NCI-H1694 treated with DMSO at 0.1 percent for 48 hours (cell line): ENCODE results near the gene ARL4D.
"Not testable (repeated sequence)": the region's sequence is repeated elsewhere in the genome, so short reads cannot be mapped to it uniquely, and the experiment has no call there.

ENCODE experiments used
- DNase-seq: peaks from one replicate; lab custom pipeline; 2025; lab: John Stamatoyannopoulos, UW

ARL4D gene, protein sequence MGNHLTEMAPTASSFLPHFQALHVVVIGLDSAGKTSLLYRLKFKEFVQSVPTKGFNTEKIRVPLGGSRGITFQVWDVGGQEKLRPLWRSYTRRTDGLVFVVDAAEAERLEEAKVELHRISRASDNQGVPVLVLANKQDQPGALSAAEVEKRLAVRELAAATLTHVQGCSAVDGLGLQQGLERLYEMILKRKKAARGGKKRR

DNA sequence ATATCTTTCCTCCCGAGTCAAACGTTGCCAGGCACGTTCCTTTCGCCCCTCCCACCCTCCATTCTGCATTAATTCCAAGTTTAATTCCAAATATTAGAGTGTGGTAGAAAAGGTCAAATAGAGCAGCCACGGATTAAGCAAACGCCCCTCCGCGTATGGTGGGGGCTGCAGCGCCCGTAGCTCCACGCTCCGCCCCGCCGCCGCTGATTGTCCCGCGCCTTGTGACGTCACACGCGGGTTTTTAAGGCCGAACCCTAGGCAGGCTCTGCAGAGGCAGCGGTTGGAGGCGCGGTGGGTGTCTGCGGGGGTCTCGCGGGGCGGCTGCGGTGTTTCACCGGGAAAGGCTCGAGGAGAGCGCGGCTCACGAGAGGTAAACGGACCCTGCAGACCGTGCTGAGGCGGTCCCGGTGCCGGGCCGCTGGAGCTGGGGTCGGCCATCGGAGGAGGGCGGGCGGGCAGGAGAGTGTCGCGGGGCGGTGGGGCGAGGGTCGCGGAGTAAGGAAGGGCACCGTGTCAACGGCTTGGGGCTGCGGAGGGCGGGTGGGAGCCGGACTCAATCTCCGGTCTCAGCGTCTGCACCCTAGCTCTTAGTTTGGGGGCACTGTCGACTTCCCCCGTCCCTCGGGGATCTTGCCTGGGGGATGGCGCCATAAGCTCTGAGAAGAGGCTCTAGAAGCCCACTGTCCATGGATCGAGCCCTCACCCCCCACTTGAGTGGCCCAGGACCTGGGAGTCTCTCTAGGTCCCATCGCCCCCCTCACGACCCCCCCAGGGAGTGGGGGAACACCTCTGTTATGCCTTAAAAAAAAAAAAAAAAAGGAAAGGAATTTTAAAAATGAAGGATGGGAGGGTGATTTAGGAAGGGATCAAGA, at the start of gene ARL4D:
Gene ARL4D (plus strand): TSS at position 270 of the 872 bp plus-strand sequence. CDS start 740 bp downstream, outside the sequence.
- peak; percentile 85 for DNase-seq

DNA sequence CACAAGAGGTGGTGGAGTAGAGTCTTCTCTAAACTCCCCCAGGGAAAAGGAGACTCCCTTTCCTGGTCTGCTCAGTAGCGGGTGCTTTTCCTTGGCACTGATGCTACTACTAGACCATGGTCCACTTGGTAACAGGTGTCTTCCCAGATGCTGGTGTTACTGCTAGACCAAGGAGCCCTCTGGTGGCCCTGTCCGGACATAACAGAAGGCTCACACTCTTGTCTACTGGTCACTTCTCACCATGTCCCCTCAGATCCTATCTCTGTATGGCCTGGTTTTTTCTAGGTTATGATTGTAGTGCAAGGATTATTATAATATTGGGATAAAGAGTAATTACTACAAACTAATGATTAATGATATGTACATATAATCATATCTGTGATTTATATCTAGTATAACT, 49.7 kb upstream of the ARL4D start:
- no peak for DNase-seq

DNA sequence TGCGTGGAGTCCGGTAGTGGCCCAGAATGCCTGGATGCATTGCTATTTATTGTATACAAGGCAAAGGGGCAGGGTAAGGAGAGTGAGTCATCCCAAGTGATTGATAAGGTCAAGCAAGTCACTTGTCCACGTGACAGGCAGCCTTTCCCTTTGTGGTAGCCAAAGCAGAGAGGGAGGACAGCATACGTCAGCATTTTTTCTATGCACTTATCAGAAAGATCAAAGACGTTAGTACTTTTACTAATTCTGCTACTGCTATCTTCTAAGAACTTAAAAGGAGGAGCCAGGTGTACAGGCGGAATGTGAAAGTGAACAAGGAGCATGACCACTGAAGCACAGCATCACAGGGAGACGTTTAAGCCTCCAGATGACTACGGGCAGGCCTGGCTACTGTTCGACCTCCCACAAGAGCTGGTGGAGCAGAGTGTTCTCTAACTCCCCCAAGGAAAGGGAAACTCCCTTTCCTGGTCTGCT, 47.9 kb upstream of the ARL4D start:
- DNase-seq, result no peak

DNA sequence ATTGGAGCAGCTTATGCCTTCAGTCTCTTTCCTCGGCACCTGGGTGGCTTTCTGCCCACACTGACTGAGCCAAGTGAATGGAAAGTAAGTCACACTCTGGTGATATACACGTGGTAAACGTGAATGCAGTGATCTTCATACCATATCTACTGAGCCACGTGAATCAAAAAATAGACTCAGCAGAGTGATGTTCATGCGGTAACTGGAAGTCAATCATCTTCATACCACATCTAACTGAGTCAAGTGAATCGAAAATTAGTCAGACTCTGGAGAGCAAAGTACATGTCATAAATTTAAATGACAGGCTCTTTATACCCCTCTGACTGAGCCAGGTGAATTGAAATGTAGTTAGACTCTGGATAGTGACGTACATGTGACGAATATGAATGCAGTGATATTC, 47.1 kb upstream of the ARL4D start:
- no peak for DNase-seq

DNA sequence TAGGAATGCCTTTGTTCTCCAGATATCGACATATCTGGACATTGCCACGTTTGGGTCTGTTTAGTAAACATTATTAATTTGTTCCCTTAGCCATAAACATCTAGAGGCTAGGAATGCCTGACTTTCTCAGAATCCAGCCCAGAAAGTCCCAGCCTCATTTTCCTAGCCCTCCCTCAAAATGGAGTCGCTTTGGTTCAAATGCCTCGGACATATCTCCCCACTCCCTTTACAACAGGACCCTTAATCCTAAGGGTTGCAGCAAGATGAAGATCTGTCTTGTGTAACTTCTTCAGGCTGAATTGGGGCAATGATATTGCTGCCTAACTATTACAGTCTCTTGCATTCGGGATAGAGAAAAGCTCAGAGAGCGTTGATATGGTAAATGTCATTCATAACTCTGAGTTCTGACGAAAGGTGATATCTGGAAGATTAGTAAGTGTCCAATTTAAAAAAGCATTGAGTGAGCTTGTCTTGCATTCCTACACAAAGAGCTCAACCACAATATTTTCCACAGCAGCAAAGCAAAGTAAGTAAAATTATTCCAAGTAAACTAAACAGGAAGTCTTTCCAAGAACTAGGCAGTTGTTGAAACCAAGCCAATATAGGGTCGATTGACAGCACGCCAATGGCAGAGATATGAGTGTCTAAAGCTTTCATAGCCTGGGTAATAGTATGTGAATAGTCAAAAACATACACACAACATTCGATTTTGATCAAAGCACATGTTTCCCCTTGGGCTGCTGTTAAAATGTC, 46.0 kb upstream of the ARL4D start:
- no peak for DNase-seq

DNA sequence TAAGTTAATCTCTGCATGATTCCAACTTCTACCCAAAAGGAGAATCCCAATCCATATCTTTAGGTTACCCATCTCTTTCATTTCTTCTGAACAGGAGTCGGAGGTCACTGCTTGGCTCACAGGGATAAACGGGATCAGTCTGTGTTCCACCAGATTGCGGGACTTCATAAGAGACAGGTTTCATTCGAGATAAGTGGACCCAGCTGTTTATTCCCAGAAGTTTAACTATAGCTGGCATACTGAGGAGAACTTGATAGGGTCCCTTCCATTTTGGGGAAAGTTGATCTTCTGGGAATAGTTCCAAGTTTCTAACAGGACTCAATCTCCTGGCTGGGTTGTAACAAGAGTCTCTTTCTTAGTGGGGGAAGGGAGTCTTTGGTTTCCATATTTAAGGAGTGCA, 45.4 kb upstream of the ARL4D start:
- DNase-seq, result no peak

DNA sequence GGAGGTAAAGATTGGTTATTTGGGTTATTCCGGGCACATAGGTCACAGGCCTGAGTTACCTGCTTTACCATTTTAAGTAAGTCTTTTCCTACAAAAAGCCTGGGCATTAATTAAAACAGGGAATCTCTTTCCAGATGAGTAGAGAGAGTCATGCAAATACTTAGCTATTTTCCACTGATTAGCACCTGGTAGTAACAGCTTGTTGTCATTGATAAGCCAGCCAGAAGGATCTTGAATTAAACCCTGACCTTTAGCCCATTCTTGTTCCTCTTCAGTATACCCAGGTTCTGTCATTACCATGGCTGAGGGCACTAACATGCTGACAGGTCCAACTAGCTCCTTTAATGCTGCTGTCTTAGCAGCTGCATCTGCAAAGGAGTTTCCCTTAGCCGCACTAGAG, 44.4 kb upstream of the ARL4D start:
- DNase-seq, result no peak

DNA sequence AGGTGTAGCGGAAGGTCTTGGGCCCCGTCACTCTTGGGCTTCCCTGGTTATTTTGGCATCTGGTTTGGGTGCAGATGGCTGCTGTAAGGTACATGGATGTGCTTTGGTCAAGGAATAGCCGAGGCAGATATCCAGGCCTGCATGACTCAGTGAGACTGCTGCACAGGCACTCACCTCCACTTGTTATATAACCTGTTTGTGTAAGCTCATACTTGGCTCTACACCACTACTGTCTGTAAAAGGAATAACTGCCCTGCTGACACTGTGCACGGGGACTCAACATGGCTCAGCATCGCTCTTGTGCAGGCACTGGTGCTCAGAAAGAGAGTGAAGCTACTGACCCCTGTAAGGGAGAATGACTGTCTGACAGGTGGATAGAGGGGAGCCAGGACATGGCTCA, 42.3 kb upstream of the ARL4D start:
- no peak for DNase-seq

DNA sequence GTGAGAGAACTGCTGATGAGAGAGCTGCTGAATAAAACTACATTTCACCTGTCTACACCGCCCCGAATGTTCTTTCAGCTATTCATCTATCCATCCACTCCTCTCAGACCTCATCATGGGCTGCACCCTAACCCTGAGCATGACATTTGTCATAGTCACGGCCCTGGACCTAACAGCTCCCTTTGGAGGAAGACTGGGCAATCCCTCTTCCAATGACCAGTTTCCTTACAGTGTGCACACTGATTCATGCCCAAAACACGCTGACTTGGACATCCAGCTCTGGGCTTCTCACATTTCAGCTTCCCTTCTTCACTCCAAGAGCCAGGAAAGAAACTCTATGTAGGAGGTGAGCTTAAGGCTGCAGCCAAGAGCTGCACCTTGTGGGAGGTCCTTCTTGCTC, 41.8 kb upstream of the ARL4D start:
- DNase-seq, result no peak

DNA sequence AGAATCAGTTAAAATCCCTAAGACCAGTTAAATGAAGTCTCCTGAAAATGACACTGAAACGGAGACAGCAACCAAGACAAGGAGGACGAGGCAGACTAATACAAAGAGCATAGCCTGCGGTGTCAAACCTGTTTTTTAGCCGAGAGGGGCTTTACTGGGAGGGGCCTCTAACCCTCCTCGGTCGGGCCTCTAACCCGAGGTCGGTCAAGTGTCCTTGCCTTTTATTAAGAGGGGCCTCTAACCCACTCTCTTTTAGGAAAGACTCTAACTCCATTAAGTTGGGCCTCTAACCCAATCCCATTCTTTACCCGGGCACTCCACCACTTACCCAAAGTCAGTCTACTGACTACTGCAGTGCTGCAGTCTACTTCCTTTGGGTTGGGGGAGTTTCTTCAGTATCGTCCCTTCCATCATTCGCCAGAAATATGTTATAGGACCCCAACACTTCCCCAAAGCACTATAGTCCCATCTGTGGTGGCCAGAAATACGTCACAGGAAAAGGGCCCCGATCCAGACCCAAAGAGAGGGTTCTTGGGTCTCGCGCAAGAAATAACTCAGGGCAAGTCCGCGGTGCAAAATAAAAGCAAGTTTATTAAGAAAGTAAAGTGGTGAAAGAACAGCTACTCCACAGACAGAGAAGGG, 39.2 kb upstream of the ARL4D start:
- DNase-seq, result no peak

DNA sequence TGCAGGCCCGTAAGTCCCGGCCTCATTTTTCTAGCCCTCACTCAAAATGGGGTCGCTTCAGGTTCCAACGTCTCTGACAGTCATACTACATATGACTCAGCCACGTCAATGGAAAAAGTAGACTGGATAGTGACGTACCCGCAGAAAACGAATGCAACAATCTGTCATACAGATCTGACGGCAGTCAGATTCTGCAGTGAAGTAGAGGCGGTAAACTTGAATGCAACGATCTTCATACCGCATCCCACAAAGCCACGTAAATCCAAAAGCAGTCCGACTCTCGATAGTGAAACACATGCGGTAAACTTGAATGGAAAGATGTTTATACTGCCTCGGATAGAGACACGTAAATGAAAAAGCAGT, 38.4 kb upstream of the ARL4D start:
- no peak for DNase-seq

DNA sequence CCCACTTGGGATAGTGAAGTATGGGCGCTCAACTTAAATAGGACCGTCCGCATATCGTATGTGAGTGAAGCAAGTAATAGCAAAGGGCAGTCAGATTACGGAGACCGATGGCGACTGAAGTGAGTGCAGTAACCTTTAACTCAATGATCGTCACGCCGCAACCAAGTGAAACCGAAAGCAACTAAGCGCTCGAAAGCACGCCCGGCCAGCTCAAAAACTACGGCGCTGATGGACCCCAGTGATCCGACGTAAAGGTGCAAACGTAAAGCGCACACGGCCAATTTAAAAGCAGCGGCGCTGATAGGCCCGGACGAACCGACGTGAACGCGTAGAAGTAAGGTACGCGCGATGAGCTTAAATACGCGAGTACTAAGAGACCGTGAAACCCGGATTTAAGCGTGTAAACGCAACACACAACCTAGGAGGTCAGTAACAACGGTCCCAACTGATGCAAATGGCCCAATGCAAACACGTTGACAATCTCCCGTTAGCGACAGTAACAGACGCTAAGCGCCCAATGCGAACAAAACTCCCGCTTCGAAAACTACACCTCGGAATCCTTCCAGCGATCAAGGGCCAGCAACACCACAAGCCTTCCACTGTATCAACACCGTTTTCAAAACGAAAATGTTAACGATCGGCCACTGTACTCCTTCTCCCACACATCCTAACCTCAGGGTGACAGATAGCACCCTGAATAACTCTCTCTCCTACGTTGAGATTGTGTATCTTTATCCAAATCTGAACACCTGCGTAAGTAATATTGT, 37.9 kb upstream of the ARL4D start:
- no peak for DNase-seq

DNA sequence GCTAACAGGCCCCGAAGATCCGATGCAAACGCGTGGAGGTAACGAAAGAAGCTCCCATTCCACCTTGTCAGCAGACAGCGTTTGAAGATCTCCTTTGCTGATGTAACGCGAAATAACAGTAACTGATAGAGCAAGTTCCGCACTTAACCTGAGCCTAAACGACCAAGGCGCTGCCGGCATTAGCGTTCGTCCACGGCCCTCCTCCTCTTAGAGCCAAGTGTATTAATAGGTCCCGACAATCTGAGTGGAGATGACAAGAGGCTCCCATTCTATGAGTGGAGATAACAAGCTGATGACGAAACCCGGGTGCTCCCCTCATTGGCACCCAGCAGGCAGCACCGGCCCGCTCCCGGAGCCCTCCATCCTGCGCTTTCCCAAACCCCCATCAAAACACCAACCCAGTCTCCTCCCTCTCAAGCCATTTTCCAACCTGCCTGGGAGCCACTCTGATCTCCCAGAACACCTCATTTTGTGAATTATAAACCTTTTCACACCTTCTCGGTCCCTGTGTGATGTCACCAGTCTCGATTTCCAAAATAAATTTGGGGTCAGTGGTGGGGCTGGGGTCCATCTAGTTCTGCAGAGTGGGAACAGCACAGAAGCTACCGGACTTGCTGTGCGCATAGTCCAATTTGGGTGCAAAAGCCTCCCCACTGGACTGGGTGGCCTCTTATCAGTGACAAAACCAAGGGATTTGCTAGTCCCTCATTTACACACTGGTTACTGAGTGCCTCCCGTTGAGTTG, 35.4 kb upstream of the ARL4D start:
- no peak for DNase-seq

DNA sequence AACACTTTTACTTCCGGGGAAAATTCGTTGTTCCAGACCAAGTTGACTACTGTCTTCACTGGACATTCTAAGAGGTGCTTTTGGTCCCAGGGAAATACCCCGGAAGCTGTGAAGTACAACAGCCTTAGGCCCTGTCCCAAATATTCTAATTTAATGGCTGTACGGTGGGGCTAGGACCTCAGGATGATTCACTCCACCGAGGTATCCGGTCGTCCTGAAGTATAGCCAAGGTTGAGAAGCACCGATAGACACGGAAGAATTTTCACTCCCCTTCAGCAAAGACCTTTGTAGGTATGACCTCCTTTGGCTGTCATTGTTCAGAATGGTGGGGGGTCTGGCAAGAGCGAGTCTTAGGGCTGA, 34.9 kb upstream of the ARL4D start:
- DNase-seq, result no peak

DNA sequence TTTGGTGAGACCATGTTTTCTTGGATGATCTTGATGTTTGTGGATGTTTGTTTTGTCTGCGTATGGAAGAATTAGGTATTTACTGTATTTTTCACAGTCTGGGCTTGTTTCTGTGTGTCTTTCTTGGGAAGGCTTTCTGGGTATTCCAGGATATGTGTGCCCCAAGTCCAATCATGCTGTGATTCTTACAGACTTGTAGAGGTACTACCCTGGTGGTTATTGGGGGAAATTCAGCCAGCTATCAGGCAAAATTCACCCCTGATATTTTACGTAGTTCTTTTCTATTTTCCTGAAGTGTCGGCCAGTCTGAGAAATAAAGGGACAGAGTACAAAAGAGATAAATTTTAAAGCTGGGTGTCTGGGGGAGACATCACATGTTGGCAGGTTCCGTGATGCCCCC, 33.4 kb upstream of the ARL4D start:
- DNase-seq, result no peak

DNA sequence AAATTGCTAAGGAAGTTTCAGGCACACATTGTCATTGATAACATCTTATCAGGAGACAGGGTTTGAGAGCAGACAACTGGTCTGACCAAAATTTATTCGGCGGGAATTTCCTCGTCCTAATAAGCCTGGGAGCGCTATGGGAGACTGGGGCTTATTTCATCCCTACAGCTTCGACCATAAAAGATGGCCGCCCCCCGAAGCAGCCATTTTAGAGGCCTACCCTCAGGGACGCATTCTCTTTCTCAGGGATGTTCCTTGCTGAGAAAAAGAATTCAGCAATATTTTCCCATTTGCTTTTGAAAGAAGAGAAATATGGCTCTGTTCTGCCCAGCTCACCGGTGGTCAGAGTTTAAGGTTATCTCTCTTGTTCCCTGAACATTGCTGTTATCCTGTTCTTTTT, 32.9 kb upstream of the ARL4D start:
- DNase-seq, result not testable (repeated sequence)

DNA sequence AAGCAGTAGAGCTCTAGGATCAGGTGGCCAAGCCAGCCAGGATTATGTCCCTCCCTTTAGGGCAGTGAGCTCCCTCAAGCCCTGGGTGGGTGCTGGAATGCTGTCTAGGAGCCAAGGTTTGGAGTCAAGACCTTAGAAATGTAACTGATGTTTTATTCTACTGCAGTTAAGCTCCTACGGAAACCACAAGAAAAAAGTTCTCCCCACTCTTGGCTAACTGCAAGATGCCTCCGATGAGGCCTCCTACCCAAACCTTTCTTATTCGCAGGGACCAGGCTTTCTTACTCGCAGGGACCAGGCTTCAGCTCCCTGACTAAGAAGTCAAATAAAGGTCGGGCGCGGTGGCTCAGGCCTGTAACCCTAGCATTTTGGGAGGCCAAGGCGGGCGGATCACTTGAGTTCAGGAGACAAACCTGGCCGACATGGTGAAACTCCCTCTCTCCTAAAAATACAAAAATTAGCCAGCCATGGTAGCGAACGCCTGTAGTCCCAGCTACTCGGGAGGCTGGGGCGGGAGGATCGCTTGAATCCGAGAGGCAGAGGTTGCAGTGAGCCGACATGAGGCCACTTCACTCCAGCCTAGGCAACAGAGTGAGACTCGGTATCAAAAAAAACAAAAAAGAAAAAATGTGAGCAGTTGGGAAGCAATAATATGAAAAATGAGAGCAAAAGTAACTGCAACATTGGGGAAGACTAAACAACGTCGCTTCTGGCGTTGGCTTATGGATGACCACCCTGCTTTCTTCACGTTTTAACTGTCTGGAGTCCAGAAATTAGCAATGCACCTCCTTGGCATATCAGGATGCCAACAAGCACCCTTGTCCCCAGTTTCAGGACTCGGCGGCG, 31.7 kb upstream of the ARL4D start:
- no peak for DNase-seq

DNA sequence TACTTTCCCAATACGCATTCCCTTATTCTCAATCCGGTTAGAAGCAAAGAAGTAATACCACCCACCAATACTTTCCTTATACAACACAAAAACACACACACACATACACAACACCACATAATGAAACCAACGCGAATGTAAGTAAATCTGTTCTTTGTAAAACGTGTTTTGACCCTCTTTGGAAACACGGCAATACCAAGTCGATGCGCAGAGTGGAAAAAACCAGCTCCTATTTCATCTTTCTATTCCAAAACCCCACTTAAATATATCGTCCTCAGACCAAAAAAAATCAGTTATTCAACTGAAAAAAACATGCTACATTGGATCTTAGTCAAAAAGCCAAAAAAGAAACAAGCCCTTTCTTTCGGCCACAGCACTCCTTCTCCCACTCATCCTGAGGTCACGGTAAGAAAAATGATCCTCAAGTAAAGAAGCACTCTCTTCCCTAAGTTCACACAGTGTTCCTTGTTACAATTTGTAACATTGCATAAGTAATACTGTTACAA, 31.0 kb upstream of the ARL4D start:
- no peak for DNase-seq

DNA sequence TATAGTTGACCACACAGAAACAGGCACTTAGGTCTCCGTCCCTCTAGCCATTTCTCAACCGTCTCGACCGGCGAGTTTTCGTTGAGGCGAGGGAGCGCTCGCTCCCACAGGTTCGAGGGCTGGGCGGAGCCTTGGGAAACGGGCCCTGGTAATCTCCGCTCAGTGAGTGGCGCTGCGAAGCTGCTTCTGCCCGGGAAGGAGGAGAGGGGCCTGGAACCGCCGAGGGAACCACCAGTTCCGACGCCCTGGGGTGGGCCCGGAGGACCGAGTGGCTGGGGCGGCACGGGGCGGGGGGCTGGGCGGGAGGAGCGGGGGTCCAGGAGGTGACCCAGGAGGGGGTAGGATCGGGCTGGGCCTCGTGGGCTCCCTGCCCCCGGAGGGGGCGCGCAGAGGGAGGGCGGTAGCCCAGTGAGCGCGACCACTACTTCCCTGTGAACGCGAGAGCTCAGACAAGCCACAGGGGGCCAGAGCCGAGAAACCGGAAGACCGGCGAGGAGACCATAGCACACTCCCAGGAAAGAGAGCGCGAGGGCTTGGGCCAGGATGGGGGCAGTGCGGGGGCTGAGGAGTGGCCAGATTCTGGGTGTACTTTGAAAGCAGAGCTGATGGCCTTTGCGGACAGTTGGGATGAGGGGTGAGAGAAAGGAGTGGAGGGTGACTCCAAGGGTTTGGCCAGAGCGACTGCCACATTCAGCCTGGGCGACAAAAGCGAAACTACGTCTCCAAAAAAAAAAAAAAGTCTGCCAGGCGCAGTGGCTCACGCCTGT, 29.9 kb upstream of the ARL4D start:
- no peak for DNase-seq
